ENCODE measurements around the gene ABCA4. TPM values are rescaled to one million over a fixed set of nuclear protein-coding genes. Genes with fewer than 3 reads are reported as not detected.

The ABCA4 gene
- total and polyA plus RNA-seq, 5 experiments from 2014 or later: not detected

DNA sequence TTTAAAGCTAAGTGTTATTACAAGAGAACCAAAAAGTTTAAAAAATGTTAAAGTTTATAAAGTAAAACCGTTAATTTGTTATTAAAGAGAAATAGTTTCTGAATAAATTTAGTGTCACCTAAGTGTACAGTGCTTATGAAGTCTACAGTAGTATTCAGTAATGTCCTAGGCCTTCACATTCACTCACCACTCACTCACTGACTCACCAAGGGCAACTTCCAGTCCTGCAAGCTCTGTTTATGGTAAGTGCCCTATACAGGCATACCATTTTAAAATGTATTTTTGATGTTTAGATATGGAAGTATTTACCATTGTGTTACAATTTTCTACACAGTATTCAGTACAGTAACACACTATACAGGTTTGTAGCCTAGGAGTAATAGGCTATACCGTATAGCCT lies 151.6 kb downstream of the ABCA4 start:
- Mint-ChIP-seq H3K4me1 (no peaks in the 10 kb centered on the region), H3K9me3 (peaks cover 0 to 4% (median 0%) of the 10 kb centered on the region in 9 donors), H3K27ac (no peak overlapping the region), H3K4me3 (no peak overlapping the region), H3K36me3 (no peaks in the 10 kb centered on the region), H3K27me3 (peaks cover 0 to 1% (median 0%) of the 10 kb centered on the region in 5 donors)
- ATAC-seq (no peak), DNase-seq (no peak)
- POLR2A ChIA-PET: no interaction called here

- ATAC-seq (no peak), DNase-seq (no peak)
- H3K27me3 Mint-ChIP-seq: peaks cover 0 to 5% (median 0%) of the 10 kb centered on the region in 5 donors
- H3K4me1 Mint-ChIP-seq: no peaks in the 10 kb centered on the region
- H3K4me3 Mint-ChIP-seq: no peak overlapping the region
- no peaks in the 10 kb centered on the region for H3K36me3 Mint-ChIP-seq
- no peaks in the 10 kb centered on the region for H3K9me3 Mint-ChIP-seq
- POLR2A ChIA-PET: no interaction called here
- H3K27ac Mint-ChIP-seq: no peak overlapping the region
These were observed 153.6 kb downstream of the ABCA4 start for GRCh38 chr1:93967306-93967705.

GRCh38 chr1:93965888-93966287 lies 155.1 kb downstream of the ABCA4 start:
- POLR2A ChIA-PET: no interaction called here
- DNase-seq (no peak), ATAC-seq (no peak)
- H3K27me3 Mint-ChIP-seq: peaks cover 0 to 5% (median 0%) of the 10 kb centered on the region in 5 donors
- no peaks in the 10 kb centered on the region for H3K9me3 Mint-ChIP-seq
- no peak overlapping the region for H3K27ac Mint-ChIP-seq
- H3K4me1 Mint-ChIP-seq: no peaks in the 10 kb centered on the region
- no peaks in the 10 kb centered on the region for H3K36me3 Mint-ChIP-seq
- H3K4me3 Mint-ChIP-seq: no peak overlapping the region

GRCh38 chr1:93965256-93965655 lies 155.7 kb downstream of the ABCA4 start:
- H3K27me3 Mint-ChIP-seq: peaks cover 0 to 6% (median 2%) of the 10 kb centered on the region in 5 donors
- no peaks in the 10 kb centered on the region for H3K36me3 Mint-ChIP-seq
- no peaks in the 10 kb centered on the region for H3K4me1 Mint-ChIP-seq
- ATAC-seq (no peak), DNase-seq (no peak)
- no peak overlapping the region for H3K4me3 Mint-ChIP-seq
- H3K9me3 Mint-ChIP-seq: no peaks in the 10 kb centered on the region
- H3K27ac Mint-ChIP-seq: no peak overlapping the region
- POLR2A ChIA-PET: no interaction called here

- Mint-ChIP-seq H3K27ac (no peak overlapping the region), H3K4me1 (no peaks in the 10 kb centered on the region), H3K36me3 (peaks cover 0 to 2% (median 0%) of the 10 kb centered on the region in 3 donors), H3K9me3 (no peaks in the 10 kb centered on the region), H3K27me3 (peaks cover 0 to 9% (median 3%) of the 10 kb centered on the region in 5 donors), H3K4me3 (no peak overlapping the region)
- DNase-seq: no peak
- POLR2A ChIA-PET: no interaction called here
- no peak for ATAC-seq
These were observed 156.2 kb downstream of the ABCA4 start for GRCh38 chr1:93964777-93965200.

DNA sequence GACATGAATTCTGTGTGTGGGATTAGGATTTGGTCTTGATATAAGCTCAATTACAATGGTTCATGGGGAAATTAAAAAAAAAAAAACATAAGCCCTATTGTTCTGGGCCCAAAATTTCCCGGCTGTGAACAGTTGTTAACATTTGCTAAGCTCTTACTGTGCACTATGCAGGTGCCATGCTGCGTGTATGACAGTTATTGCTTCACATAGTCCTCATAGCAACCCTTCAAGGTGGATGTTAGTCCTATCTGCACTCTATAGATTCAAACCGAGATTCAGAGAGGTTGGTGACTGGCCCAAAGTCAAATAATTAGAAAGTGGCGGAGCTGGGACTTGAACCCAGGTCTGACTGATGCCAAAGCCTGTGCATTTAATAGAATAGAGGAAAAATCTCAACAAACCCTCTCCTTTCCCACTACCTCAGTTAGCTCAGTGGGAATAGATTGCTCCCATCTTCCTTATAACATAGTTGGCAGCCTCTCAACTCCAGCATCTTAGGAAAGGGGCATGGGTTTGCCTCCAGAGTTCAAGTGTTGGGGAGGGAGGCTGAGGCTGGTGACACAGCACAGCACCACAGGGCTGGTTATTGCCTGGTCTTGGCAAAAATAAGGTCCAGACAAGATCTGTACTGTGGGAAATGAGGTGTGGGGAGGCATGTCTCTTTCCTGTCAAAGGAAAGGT lies 156.7 kb downstream of the ABCA4 start:
- ATAC-seq: no peak
- no peak overlapping the region for H3K27ac Mint-ChIP-seq
- H3K9me3 Mint-ChIP-seq: peaks cover 0 to 4% (median 0%) of the 10 kb centered on the region in 9 donors
- H3K27me3 Mint-ChIP-seq: peaks cover 0 to 13% (median 3%) of the 10 kb centered on the region in 5 donors
- peaks cover 0 to 2% (median 0%) of the 10 kb centered on the region in 3 donors for H3K36me3 Mint-ChIP-seq
- no peak for DNase-seq
- H3K4me3 Mint-ChIP-seq: no peak overlapping the region
- no peaks in the 10 kb centered on the region for H3K4me1 Mint-ChIP-seq
- POLR2A ChIA-PET: no interaction called here

DNA sequence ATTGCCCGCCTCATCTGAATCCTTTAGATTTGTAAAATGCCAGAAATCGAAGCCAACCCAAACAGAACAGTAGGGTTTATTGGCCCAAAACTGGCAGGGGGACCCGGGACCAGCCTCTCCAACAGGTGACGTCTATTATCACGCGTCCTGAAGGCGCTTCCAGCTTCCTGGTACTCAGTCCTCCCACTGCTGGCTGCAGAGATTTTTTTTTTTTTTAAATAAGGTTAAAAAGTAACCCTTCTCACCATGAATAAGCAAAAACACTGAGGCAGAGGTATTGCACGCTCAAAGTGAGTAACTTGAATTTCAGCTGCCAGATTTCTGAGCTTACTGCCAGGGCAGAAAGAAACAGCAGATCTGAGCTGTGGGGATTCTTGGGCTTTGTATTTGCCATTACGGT lies 157.4 kb downstream of the ABCA4 start:
- Mint-ChIP-seq H3K36me3 (peaks cover 0 to 2% (median 2%) of the 10 kb centered on the region in 3 donors), H3K4me3 (no peak overlapping the region), H3K4me1 (no peaks in the 10 kb centered on the region), H3K27me3 (peaks cover 0 to 15% (median 3%) of the 10 kb centered on the region in 5 donors), H3K9me3 (peaks cover 0 to 4% (median under 1%) of the 10 kb centered on the region in 9 donors), H3K27ac (no peak overlapping the region)
- POLR2A ChIA-PET: no interaction called here
- DNase-seq (no peak), ATAC-seq (no peak)

DNA sequence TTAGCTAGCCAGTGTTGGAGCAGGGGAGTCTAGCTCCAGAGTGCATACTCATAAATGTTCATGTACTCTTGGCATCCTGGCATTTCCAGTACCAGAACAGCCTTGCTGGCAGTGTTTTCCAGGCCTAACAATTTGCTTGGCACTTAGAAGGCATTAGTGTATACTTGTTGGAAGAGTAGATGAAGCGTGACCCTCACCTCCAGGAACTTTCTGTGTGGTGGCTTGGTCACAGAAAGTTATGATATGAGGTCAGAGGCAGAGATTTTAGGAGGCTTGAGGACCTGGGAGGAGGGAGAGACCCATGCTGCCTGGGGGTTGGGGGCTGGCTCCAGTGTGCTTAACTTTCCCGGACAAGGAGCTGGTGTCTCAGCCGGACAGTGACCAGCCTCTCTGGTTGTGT lies 159.0 kb downstream of the ABCA4 start:
- POLR2A ChIA-PET: no interaction called here
- no peak overlapping the region for H3K4me3 Mint-ChIP-seq
- H3K9me3 Mint-ChIP-seq: peaks cover 0 to 21% (median 15%) of the 10 kb centered on the region in 9 donors
- peaks cover 0 to 15% (median 3%) of the 10 kb centered on the region in 5 donors for H3K27me3 Mint-ChIP-seq
- no peak for ATAC-seq
- peaks cover 0 to 15% (median 6%) of the 10 kb centered on the region in 3 donors for H3K36me3 Mint-ChIP-seq
- H3K4me1 Mint-ChIP-seq: no peaks in the 10 kb centered on the region
- H3K27ac Mint-ChIP-seq: no peak overlapping the region
- no peak for DNase-seq

GRCh38 chr1:93961443-93961842 lies 159.5 kb downstream of the ABCA4 start:
- Mint-ChIP-seq H3K27ac (no peak overlapping the region), H3K4me1 (no peaks in the 10 kb centered on the region), H3K36me3 (peaks cover 0 to 15% (median 6%) of the 10 kb centered on the region in 3 donors), H3K27me3 (peaks cover 0 to 15% (median 3%) of the 10 kb centered on the region in 5 donors), H3K4me3 (no peak overlapping the region), H3K9me3 (peaks cover under 1 to 24% (median 19%) of the 10 kb centered on the region in 9 donors)
- DNase-seq (no peak), ATAC-seq (no peak)
- POLR2A ChIA-PET: no interaction called here

DNA sequence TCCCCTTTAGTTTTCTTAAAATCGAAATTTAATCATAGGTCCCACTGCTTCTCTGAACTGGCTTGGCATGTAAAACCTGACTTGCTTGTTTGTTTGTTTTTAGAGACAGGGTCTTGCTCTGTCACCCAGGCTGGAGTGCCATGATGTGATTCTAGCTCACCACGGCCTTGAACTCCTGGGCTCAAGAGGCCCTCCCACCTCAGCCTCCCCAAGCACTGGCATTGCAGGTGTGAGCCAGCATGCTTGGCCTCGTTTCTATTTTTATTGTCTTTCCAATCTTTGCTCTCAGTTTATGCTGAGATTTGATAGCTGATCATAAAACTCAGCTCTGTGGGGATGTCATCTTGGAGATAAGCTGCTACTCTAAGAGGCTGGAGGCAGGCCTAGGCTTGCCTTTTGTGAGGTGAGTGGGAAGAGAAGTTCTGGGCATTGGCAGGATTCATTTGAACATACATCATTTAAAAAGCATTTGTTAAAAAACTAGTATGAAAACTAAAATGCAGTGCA lies 160.3 kb downstream of the ABCA4 start:
- no peak for ATAC-seq
- Mint-ChIP-seq H3K4me1 (no peaks in the 10 kb centered on the region), H3K36me3 (peaks cover 0 to 22% (median 11%) of the 10 kb centered on the region in 3 donors), H3K27me3 (peaks cover 0 to 15% (median 3%) of the 10 kb centered on the region in 5 donors), H3K4me3 (no peak overlapping the region), H3K27ac (no peak overlapping the region), H3K9me3 (peaks cover 8 to 31% (median 26%) of the 10 kb centered on the region in 9 donors)
- no peak for DNase-seq
- POLR2A ChIA-PET: no interaction called here

DNA sequence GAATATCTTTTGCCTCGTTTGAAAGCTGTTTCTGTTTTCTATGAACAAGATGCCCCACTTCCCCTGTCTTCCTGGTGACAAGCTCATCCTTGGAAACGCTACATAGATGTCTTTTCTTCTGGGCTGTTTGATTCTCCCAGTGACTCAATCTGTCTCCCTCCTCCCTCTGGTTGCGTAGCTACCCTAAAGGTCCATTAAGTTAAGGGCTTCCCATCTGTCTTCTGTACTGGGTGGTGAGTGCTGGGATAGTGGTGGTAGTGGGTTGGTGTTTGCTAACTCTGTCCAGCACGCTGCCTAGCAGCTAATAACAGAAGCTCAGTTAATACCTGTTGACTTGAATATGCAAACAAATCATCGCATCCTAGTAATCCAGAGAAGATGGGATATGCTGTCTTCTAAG lies 161.5 kb downstream of the ABCA4 start:
- Mint-ChIP-seq H3K4me1 (no peaks in the 10 kb centered on the region), H3K4me3 (no peak overlapping the region), H3K9me3 (peaks cover 13 to 43% (median 36%) of the 10 kb centered on the region in 9 donors), H3K27me3 (peaks cover 0 to 15% (median 3%) of the 10 kb centered on the region in 5 donors), H3K27ac (no peak overlapping the region), H3K36me3 (peaks cover 0 to 32% (median 17%) of the 10 kb centered on the region in 3 donors)
- POLR2A ChIA-PET: no interaction called here
- no peak for DNase-seq
- no peak for ATAC-seq

GRCh38 chr1:93958726-93959100 lies 162.2 kb downstream of the ABCA4 start:
- H3K27me3 Mint-ChIP-seq: peaks cover 0 to 15% (median 3%) of the 10 kb centered on the region in 5 donors
- H3K27ac Mint-ChIP-seq: no peak overlapping the region
- no peak overlapping the region for H3K4me3 Mint-ChIP-seq
- POLR2A ChIA-PET: no interaction called here
- no peaks in the 10 kb centered on the region for H3K4me1 Mint-ChIP-seq
- no peak for DNase-seq
- ATAC-seq: no peak
- peaks cover 19 to 49% (median 42%) of the 10 kb centered on the region in 9 donors for H3K9me3 Mint-ChIP-seq
- H3K36me3 Mint-ChIP-seq: peaks cover 0 to 32% (median 22%) of the 10 kb centered on the region in 3 donors

DNA sequence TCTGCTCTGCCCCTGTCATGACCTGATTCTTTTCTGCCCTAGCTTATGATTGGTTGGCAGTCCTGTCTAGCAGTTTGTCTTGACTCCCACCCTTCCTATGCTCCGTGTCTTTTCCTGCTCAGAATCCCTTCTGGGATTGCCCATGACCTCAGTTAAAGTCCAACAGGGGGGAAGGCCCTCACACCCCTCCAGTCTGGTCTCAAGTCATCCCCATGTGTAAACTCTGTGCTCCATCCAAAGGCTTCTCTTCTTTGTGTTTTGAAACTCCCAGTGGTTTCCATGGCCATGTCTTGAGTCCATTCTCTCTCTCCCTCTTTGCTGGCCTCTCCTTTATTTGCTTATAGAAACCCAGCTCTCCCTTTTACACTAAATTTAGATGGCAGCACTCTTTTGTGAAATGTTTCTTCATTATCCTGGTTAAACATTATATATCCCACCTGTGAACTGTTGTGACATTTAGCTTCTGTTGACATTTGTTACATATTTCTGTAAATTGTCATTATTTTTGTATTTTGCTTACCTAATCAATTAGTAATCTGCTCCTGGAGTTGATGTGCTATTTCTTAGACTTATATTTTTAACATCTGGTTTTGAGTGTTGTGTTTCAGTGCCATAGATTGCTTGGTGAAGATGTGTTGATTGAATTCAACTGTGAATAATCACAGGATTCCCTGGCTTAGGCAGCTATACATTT lies 162.8 kb downstream of the ABCA4 start:
- POLR2A ChIA-PET: no interaction called here
- no peaks in the 10 kb centered on the region for H3K4me1 Mint-ChIP-seq
- peaks cover 0 to 33% (median 22%) of the 10 kb centered on the region in 3 donors for H3K36me3 Mint-ChIP-seq
- H3K9me3 Mint-ChIP-seq: peaks cover 19 to 53% (median 43%) of the 10 kb centered on the region in 9 donors
- H3K4me3 Mint-ChIP-seq: no peak overlapping the region
- peaks cover 0 to 15% (median 3%) of the 10 kb centered on the region in 5 donors for H3K27me3 Mint-ChIP-seq
- H3K27ac Mint-ChIP-seq: no peak overlapping the region
- DNase-seq (no peak), ATAC-seq (no peak)
